Lung (tissue), 12 donors: ENCODE data around the gene COX5B. TPM values are rescaled to one million over a fixed set of nuclear protein-coding genes. Genes with fewer than 3 reads are reported as not detected.

ENCODE experiments used
- ATAC-seq: fragments of 200-7000 bp; cut with Tn5 transposase; one replicate; pipeline ENCODE4 v1.9.1; 2020; ENCODE audit warnings: moderate number of reproducible peaks; ENCODE audit not compliant: insufficient read depth, low FRiP score
- DNase-seq, 3 donors: peaks; one replicate each; pipeline ENCODE4 v3.0.0-alpha.2; 2013 to 2017
- H3K27ac ChIP-seq, 2 donors: one replicate each; pipeline ENCODE4 v1.5.1; 2013; ENCODE audit warnings: mild to moderate bottlenecking in 2 of 2, moderate library complexity in 2 of 2, control low read depth in 1 of 2, inconsistent platforms in 1 of 2, low read depth in 1 of 2, low read length in 1 of 2
- H3K27me3 ChIP-seq, 3 donors: one replicate each; pipeline ENCODE4 v1.5.1; 2013; ENCODE audit warnings: low read length in 2 of 3; ENCODE audit not compliant: control insufficient read depth in 3 of 3, insufficient read depth in 3 of 3
- H3K36me3 ChIP-seq, 4 donors: one replicate each; pipeline ENCODE4 v1.5.1; 2013; ENCODE audit warnings: low read length in 4 of 4, mild to moderate bottlenecking in 1 of 4, moderate library complexity in 1 of 4; ENCODE audit not compliant: control insufficient read depth in 4 of 4, insufficient read depth in 4 of 4
- H3K4me1 ChIP-seq, 5 donors: one replicate each; pipeline ENCODE4 v1.5.1; 2013; ENCODE audit warnings: low read length in 5 of 5, mild to moderate bottlenecking in 2 of 5, moderate library complexity in 1 of 5; ENCODE audit not compliant: control insufficient read depth in 5 of 5, insufficient read depth in 5 of 5
- H3K4me3 ChIP-seq: one replicate; pipeline ENCODE4 v1.5.1; 2013; ENCODE audit warnings: mild to moderate bottlenecking, control low read depth, moderate library complexity
- H3K9ac ChIP-seq, 2 donors: one replicate each; pipeline ENCODE4 v1.5.1; 2013; ENCODE audit warnings: low read length in 2 of 2, control low read depth in 1 of 2; ENCODE audit not compliant: insufficient read depth in 1 of 2
- H3K9me3 ChIP-seq, 4 donors: one replicate each; pipeline ENCODE4 v1.5.1; 2013; ENCODE audit warnings: low read length in 3 of 4, mild to moderate bottlenecking in 1 of 4, moderate library complexity in 1 of 4; ENCODE audit not compliant: control insufficient read depth in 4 of 4, insufficient read depth in 3 of 4
- CTCF ChIP-seq: IDR thresholded peaks from 2 replicates; pipeline ENCODE4 v1.5.1; 2012; ENCODE audit warnings: mild to moderate bottlenecking; ENCODE audit errors: control extremely low read depth, extremely low read depth
- WGBS, 2 donors: extraction: QIAGEN DNeasy Blood & Tissue Kit; methylation state at CpG; one replicate each; pipeline ENCODE4 v1.1.7; 2013; 5-methylcytosine and 5-hydroxymethylcytosine counted together
- polyA plus RNA-seq, 2 donors: library from polyadenylated mRNA; stranded (reverse); fragments of 200-250 nt; gene quantifications; one replicate each; pipeline ENCODE4 v1.2.1, GENCODE V29; 2013
- total RNA-seq, 2 donors: library from RNA; depleted of rRNA in 1 of 2; stranded (reverse); fragments of >200 nt in 1 of 2; gene quantifications; one replicate each; pipeline ENCODE4 v1.2.1, GENCODE V29; 2014 to 2021
- donor health status: control.
- donor health status: control.
- donor health status: Bipolar disorder and iron deficiency.
- donor health status: healthy.
- donor health status: DM: yes; HTN: yes; CAD: no.

Gene COX5B
- total and polyA plus RNA-seq, 4 donors: 104 to 593 (median 232) TPM

GRCh38 chr2:97673915-97674283, 28.0 kb downstream of the COX5B start:
- H3K4me1 ChIP-seq: no peaks in the 10 kb centered on the region
- no peak for DNase-seq
- no peak overlapping the region for H3K4me3 ChIP-seq
- no peaks in the 10 kb centered on the region for H3K36me3 ChIP-seq
- no peak overlapping the region for H3K9ac ChIP-seq
- H3K9me3 ChIP-seq: peaks cover 0 to 2% (median 0%) of the 10 kb centered on the region in 4 donors
- TF ChIP-seq CTCF: no peak
- H3K27me3 ChIP-seq: no peaks in the 10 kb centered on the region
- ATAC-seq: no peak
- WGBS, 2 donors: 42 to 68% methylated on average over 8 of the region's 8 CpGs
- H3K27ac ChIP-seq: no peak overlapping the region

GRCh38 chr2:97675430-97676113, 29.7 kb downstream of the COX5B start:
- DNase-seq: no peak
- H3K27ac ChIP-seq: no peak overlapping the region
- H3K27me3 ChIP-seq: no peaks in the 10 kb centered on the region
- H3K4me1 ChIP-seq: no peaks in the 10 kb centered on the region
- no peaks in the 10 kb centered on the region for H3K36me3 ChIP-seq
- no peak for ATAC-seq
- WGBS, 2 donors: 81 to 89% methylated on average over 5 of the region's 5 CpGs
- no peak for TF ChIP-seq CTCF
- H3K4me3 ChIP-seq: no peak overlapping the region
- peaks cover 0 to 2% (median 1%) of the 10 kb centered on the region in 4 donors for H3K9me3 ChIP-seq
- no peak overlapping the region for H3K9ac ChIP-seq

- Histone ChIP-seq H3K4me1 (no peaks in the 10 kb centered on the region), H3K36me3 (no peaks in the 10 kb centered on the region), H3K4me3 (no peak overlapping the region), H3K27ac (no peak overlapping the region), H3K9ac (no peak overlapping the region), H3K9me3 (peaks cover 0 to 2% (median 1%) of the 10 kb centered on the region in 4 donors), H3K27me3 (no peaks in the 10 kb centered on the region)
- ATAC-seq: no peak
- DNase-seq: no peak
- no peak for TF ChIP-seq CTCF
- 94 to 100% methylated on average over 1 of the region's 1 CpG for WGBS, 2 donors
Observed at GRCh38 chr2:97676620-97677019, 30.8 kb downstream of the COX5B start.

- Histone ChIP-seq H3K9me3 (peaks cover 0 to 2% (median 1%) of the 10 kb centered on the region in 4 donors), H3K4me1 (no peaks in the 10 kb centered on the region), H3K9ac (no peak overlapping the region), H3K27me3 (no peaks in the 10 kb centered on the region), H3K4me3 (no peak overlapping the region), H3K27ac (no peak overlapping the region), H3K36me3 (no peaks in the 10 kb centered on the region)
- ATAC-seq: no peak
- TF ChIP-seq CTCF: no peak
- DNase-seq: no peak
- 82 to 93% methylated on average over 2 of the region's 2 CpGs for WGBS, 2 donors
Observed at GRCh38 chr2:97677480-97677879, 31.6 kb downstream of the COX5B start.
